Measurements from ENCODE around the gene MYL4. TPM values are rescaled to one million over a fixed set of nuclear protein-coding genes. Genes with fewer than 3 reads are reported as not detected.
"Not testable (repeated sequence)": the region's sequence is repeated elsewhere in the genome, so short reads cannot be mapped to it uniquely, and the experiment has no call there.

The MYL4 gene
- total RNA-seq, 4 donors from 2014 or later: 0.50 to 0.52 TPM; not detected in 2

- Histone ChIP-seq H3K27me3 (no peaks in the 10 kb centered on the region), H3K36me3 (peaks cover 10 to 47% (median 31%) of the 10 kb centered on the region in 4 donors), H3K27ac (replicated peaks in 1 of 4) (no peak overlapping the region), H3K9me3 (no peaks in the 10 kb centered on the region), H3K4me1 (peaks cover 31 to 40% (median 34%) of the 10 kb centered on the region in 4 donors), H3K4me3 (no peak overlapping the region)
- intact Hi-C loops (cut with DNase I): no loop called here
- TF ChIP-seq CTCF (IDR thresholded peaks at IDR 0.05) (no peak), EP300 (IDR thresholded peaks at IDR 0.05) (no peak), POLR2A (IDR thresholded peaks at IDR 0.05; ENCODE audit: low read depth) (no peak), POLR2AphosphoS5 (IDR thresholded peaks at IDR 0.05) (no peak)
- DNase-seq (ENCODE audit: extremely low spot score): no peak
- 96% methylated on average over 3 of the region's 3 CpGs for WGBS
Measured at GRCh38 chr17:47179141-47179540, 30.0 kb upstream of the MYL4 start.

GRCh38 chr17:47180337-47180736 is 28.8 kb upstream of the MYL4 start:
- H3K4me3 ChIP-seq: no peak overlapping the region
- 86% methylated on average over 1 of the region's 1 CpG for WGBS
- H3K27me3 ChIP-seq: no peaks in the 10 kb centered on the region
- no peaks in the 10 kb centered on the region for H3K9me3 ChIP-seq
- H3K4me1 ChIP-seq: peaks cover 39 to 49% (median 45%) of the 10 kb centered on the region in 4 donors
- H3K27ac ChIP-seq (replicated peaks in 1 of 4): no peak overlapping the region
- intact Hi-C loops (cut with DNase I): no loop called here
- peaks cover 10 to 42% (median 28%) of the 10 kb centered on the region in 4 donors for H3K36me3 ChIP-seq
- no peak for DNase-seq (ENCODE audit: extremely low spot score)
- TF ChIP-seq EP300 (IDR thresholded peaks at IDR 0.05): no peak
- TF ChIP-seq POLR2A (IDR thresholded peaks at IDR 0.05; ENCODE audit: low read depth): no peak
- TF ChIP-seq CTCF (IDR thresholded peaks at IDR 0.05): no peak
- TF ChIP-seq POLR2AphosphoS5 (IDR thresholded peaks at IDR 0.05): no peak

GRCh38 chr17:47180988-47181387 is 28.2 kb upstream of the MYL4 start:
- Histone ChIP-seq H3K4me1 (peaks cover 43 to 54% (median 50%) of the 10 kb centered on the region in 4 donors), H3K36me3 (peaks cover 10 to 38% (median 24%) of the 10 kb centered on the region in 4 donors)
- DNase-seq (ENCODE audit: extremely low spot score); H3K27me3 ChIP-seq; H3K4me3 ChIP-seq; H3K9me3 ChIP-seq; intact Hi-C loops (cut with DNase I); H3K27ac ChIP-seq (replicated peaks in 1 of 4): not testable (repeated sequence)
- WGBS: 100% methylated on average over 4 of the region's 4 CpGs

- TF ChIP-seq POLR2AphosphoS5 (IDR thresholded peaks at IDR 0.05) (no peak), POLR2A (IDR thresholded peaks at IDR 0.05; ENCODE audit: low read depth) (no peak), EP300 (IDR thresholded peaks at IDR 0.05) (no peak), CTCF (IDR thresholded peaks at IDR 0.05) (no peak)
- no peaks in the 10 kb centered on the region for H3K9me3 ChIP-seq
- H3K27me3 ChIP-seq: no peaks in the 10 kb centered on the region
- H3K36me3 ChIP-seq: peaks cover 3 to 18% (median 13%) of the 10 kb centered on the region in 4 donors
- H3K4me3 ChIP-seq: no peak overlapping the region
- no peak overlapping the region for H3K27ac ChIP-seq (replicated peaks in 1 of 4)
- H3K4me1 ChIP-seq: peaks cover 45 to 72% (median 69%) of the 10 kb centered on the region in 4 donors
- intact Hi-C loops (cut with DNase I): no loop called here
- no peak for DNase-seq (ENCODE audit: extremely low spot score)
- 68% methylated on average over 6 of the region's 6 CpGs for WGBS
Measured at GRCh38 chr17:47184681-47185080, 24.5 kb upstream of the MYL4 start.

GRCh38 chr17:47188271-47188875 is 20.8 kb upstream of the MYL4 start:
- Histone ChIP-seq H3K27ac (replicated peaks in 1 of 4) (peak overlapping the region; percentile 91 to 98 (median 96)), H3K27me3 (no peaks in the 10 kb centered on the region), H3K4me1 (peaks cover 34 to 55% (median 49%) of the 10 kb centered on the region in 4 donors), H3K4me3 (peak overlapping the region; percentile 71 to 96 (median 78)), H3K9me3 (no peaks in the 10 kb centered on the region), H3K36me3 (no peaks in the 10 kb centered on the region)
- no peak for DNase-seq (ENCODE audit: extremely low spot score)
- intact Hi-C loops (cut with DNase I): no loop called here
- WGBS: under 1% methylated on average over 15 of the region's 15 CpGs
- TF ChIP-seq EP300 (IDR thresholded peaks at IDR 0.05) (no peak), POLR2A (IDR thresholded peaks at IDR 0.05; ENCODE audit: low read depth) (no peak), POLR2AphosphoS5 (IDR thresholded peaks at IDR 0.05) (no peak), CTCF (IDR thresholded peaks at IDR 0.05) (no peak)
